Glutamatergic neuron (in vitro differentiated cells): ENCODE measurements around the gene MT1B. TPM values are rescaled to one million over a fixed set of nuclear protein-coding genes. Genes with fewer than 3 reads are reported as not detected.
"Not testable (repeated sequence)": the region's sequence is repeated elsewhere in the genome, so short reads cannot be mapped to it uniquely, and the experiment has no call there.

Source experiments
- DNase-seq: peaks from one replicate; pipeline ENCODE4 v3.0.0; 2022
- H3K27ac Mint-ChIP-seq: one replicate; pipeline ENCODE4 v1.8.0; 2020; ENCODE audit warnings: mild to moderate bottlenecking, mixed read lengths, inconsistent platforms; ENCODE audit not compliant: unreplicated experiment
- H3K27me3 Mint-ChIP-seq: one replicate; pipeline ENCODE4 v1.8.0; 2020; ENCODE audit warnings: mild to moderate bottlenecking, moderate library complexity, mixed read lengths, inconsistent platforms; ENCODE audit not compliant: unreplicated experiment
- H3K36me3 Mint-ChIP-seq: one replicate; pipeline ENCODE4 v1.8.0; 2020; ENCODE audit warnings: mild to moderate bottlenecking, mixed read lengths, inconsistent platforms; ENCODE audit not compliant: unreplicated experiment
- H3K4me1 Mint-ChIP-seq: one replicate; pipeline ENCODE4 v1.8.0; 2020; ENCODE audit warnings: mild to moderate bottlenecking, low read depth, mixed read lengths, inconsistent platforms; ENCODE audit not compliant: unreplicated experiment
- H3K4me3 Mint-ChIP-seq: one replicate; pipeline ENCODE4 v1.8.0; 2020; ENCODE audit warnings: mild to moderate bottlenecking, mixed read lengths, inconsistent platforms; ENCODE audit not compliant: unreplicated experiment
- H3K9me3 Mint-ChIP-seq: one replicate; pipeline ENCODE4 v1.8.0; 2020; ENCODE audit warnings: mild to moderate bottlenecking, moderate library complexity, mixed read lengths, inconsistent platforms; ENCODE audit not compliant: unreplicated experiment
- CTCF ChIP-seq: fragments of 200-600 bp; sonication (generic); IDR thresholded peaks from one replicate; pipeline ENCODE4 v1.5.0; 2021; ENCODE audit not compliant: partially characterized antibody, unreplicated experiment
- total RNA-seq: library from RNA; stranded (reverse); fragmentation: NEBNext Ultra II Directional; extraction: Animal tissue kit (Norgen Biotek cat#: 25700); gene quantifications from one replicate; pipeline ENCODE4 v1.2.1, GENCODE V29; 2021; ENCODE audit not compliant: unreplicated experiment

The MT1B gene
- total RNA-seq, 1 donor from 2014 or later: not detected

DNA sequence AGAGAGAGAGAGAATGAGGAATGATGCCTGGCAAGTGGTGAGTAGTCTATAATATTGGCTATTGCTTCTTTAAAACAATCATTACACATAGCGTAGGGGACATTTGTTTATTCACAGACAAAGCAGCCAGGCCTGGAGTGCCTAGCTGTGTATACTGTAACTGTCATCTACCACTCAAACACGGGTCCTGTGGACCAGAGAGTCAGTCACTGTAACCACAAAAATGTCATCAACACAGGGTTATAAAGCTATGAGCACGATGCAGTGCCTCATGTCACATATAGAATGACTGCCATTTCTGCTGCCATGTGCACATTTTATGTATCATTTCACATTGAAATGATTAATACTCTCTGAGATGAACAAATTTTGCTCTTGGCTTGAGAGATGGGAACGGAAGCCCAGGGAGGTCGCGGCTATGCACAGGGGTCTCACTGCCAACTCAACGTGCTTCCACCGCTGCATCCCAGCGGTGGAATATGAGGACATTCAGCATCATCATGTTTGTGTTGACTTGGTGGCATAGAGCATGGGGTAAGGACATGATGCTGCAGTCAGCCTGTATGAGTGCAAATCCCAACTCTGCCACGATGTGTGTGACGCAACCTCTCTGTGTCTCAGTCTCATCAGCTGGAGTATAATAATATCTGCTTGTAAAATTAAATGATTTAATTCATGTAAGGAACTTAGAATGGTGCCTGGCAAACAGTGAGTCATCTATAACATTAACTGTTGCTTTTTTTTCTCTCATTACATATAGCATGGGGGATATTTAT is 21.3 kb downstream of the MT1B start:
- Mint-ChIP-seq H3K36me3 (no peaks in the 10 kb centered on the region), H3K27me3 (peaks cover 47% of the 10 kb centered on the region), H3K4me1 (peaks cover 6% of the 10 kb centered on the region), H3K9me3 (no peaks in the 10 kb centered on the region), H3K27ac (no peak overlapping the region), H3K4me3 (no peak overlapping the region)
- no peak for DNase-seq
- no peak for TF ChIP-seq CTCF

DNA sequence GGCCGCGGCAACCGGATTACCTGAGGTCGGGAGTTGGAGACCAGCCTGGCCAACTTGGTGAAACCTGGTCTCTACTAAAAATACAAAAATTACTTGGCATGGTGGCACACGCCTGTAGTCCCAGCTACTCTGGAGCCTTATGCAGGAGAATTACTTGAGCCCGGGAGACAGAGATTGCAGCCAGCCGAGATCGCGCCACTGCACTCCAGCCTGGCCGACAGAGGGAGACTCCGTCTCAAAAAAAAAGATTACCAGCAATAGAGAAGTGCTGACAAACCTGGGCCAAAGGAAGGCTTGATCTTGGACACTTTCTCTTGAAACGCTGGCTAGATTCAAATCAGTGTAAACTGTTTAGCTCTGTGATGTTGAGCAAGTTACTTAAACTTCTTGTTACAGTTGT is 22.2 kb downstream of the MT1B start:
- H3K27ac Mint-ChIP-seq: no peak overlapping the region
- peaks cover 6% of the 10 kb centered on the region for H3K4me1 Mint-ChIP-seq
- TF ChIP-seq CTCF: peak; percentile 32
- no peak overlapping the region for H3K4me3 Mint-ChIP-seq
- H3K27me3 Mint-ChIP-seq: peaks cover 39% of the 10 kb centered on the region
- no peaks in the 10 kb centered on the region for H3K36me3 Mint-ChIP-seq
- no peaks in the 10 kb centered on the region for H3K9me3 Mint-ChIP-seq
- DNase-seq: peak; percentile 58

GRCh38 chr16:56674570-56674969 is 22.9 kb downstream of the MT1B start:
- H3K4me3 Mint-ChIP-seq, H3K27ac Mint-ChIP-seq: not testable (repeated sequence)

DNA sequence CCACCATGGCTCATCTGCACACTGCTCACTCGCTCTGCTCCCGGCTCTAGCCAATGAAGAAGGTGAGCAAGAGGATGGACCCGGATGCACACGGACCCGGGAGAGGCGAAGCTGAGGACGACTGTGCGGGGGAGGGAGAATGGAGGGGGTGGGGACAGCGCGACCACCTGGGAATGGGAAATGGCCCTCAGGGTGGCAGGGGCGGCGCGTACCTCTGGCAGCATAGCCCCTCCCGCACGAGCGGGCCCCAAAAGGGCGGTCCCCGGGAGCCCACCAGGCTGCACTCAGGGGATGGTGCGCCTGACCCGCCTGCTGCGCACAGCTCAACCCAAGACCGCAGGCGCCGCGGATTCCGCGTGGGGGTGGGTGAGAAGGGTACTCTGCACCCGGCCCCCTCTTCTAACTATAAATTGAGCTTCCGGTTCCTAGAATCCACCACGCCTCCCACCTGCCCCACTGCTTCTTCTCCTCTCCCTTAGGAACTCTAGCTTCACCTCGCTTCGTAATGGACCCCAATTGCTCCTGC is 24.1 kb downstream of the MT1B start:
- Mint-ChIP-seq H3K27ac (no peak overlapping the region), H3K4me3 (peak overlapping the region; percentile 79), H3K9me3 (no peaks in the 10 kb centered on the region), H3K36me3 (no peaks in the 10 kb centered on the region), H3K27me3 (peaks cover 31% of the 10 kb centered on the region), H3K4me1 (peaks cover 6% of the 10 kb centered on the region)
- no peak for TF ChIP-seq CTCF
- no peak for DNase-seq

More at GRCh38 chr16:56674570-56674969, 22.9 kb downstream of the MT1B start:
- not testable (repeated sequence) for H3K36me3 Mint-ChIP-seq, DNase-seq, H3K4me1 Mint-ChIP-seq, H3K9me3 Mint-ChIP-seq
- peaks cover 36% of the 10 kb centered on the region for H3K27me3 Mint-ChIP-seq

GRCh38 chr16:56677474-56677873 is 25.8 kb downstream of the MT1B start:
- no peak for DNase-seq
- peaks cover 1% of the 10 kb centered on the region for H3K9me3 Mint-ChIP-seq
- H3K27ac Mint-ChIP-seq: no peak overlapping the region
- no peak for TF ChIP-seq CTCF
- peaks cover 10% of the 10 kb centered on the region for H3K4me1 Mint-ChIP-seq
- H3K4me3 Mint-ChIP-seq: no peak overlapping the region
- H3K27me3 Mint-ChIP-seq: peaks cover 21% of the 10 kb centered on the region
- H3K36me3 Mint-ChIP-seq: no peaks in the 10 kb centered on the region
